Activated CD8-positive, alpha-beta memory T cell treated with anti-CD3 and anti-CD28 coated beads, Interleukin-2, amount 50 U/mL, for 4 hours (primary cell): ENCODE data around the gene ASPG.

ENCODE experiments used
- DNase-seq: peaks from one replicate; pipeline ENCODE4 v3.0.0-alpha.2; 2020

The ASPG gene

GRCh38 chr14:104107101-104107581 is 21.6 kb downstream of the ASPG start:
- peak; percentile 7 for DNase-seq

- DNase-seq = peak; percentile 12
Measured at GRCh38 chr14:104107611-104108569, 22.4 kb downstream of the ASPG start.

GRCh38 chr14:104108570-104109541 is 23.4 kb downstream of the ASPG start:
- peak; percentile 13 for DNase-seq

GRCh38 chr14:104109731-104110361 is 24.3 kb downstream of the ASPG start:
- DNase-seq = peak; percentile 11

- peak; percentile 7 for DNase-seq
Measured at GRCh38 chr14:104110491-104111209, 25.1 kb downstream of the ASPG start.

- peak; percentile 10 for DNase-seq
Measured at GRCh38 chr14:104111301-104112112, 26.0 kb downstream of the ASPG start.

GRCh38 chr14:104112113-104112505 is 26.6 kb downstream of the ASPG start:
- DNase-seq = peak; percentile 8

- peak; percentile 9 for DNase-seq
Measured at GRCh38 chr14:104112609-104113571, 27.4 kb downstream of the ASPG start.

- peak; percentile 9 for DNase-seq
Measured at GRCh38 chr14:104113631-104114420, 28.3 kb downstream of the ASPG start.

- peak; percentile 10 for DNase-seq
Measured at GRCh38 chr14:104114421-104115130, 29.1 kb downstream of the ASPG start.

- DNase-seq = peak; percentile 6
Measured at GRCh38 chr14:104115131-104115600, 29.7 kb downstream of the ASPG start.

- no peak for DNase-seq
Measured at GRCh38 chr14:104115691-104116287, 30.3 kb downstream of the ASPG start.

- DNase-seq = peak; percentile 12
Measured at GRCh38 chr14:104116288-104116755, 30.8 kb downstream of the ASPG start.

GRCh38 chr14:104116756-104117340 is 31.3 kb downstream of the ASPG start:
- peak; percentile 22 for DNase-seq

GRCh38 chr14:104117341-104118005 is 32.0 kb downstream of the ASPG start:
- DNase-seq = peak; percentile 13
